Chondrocyte (in vitro differentiated cells): ENCODE results near the gene PLAAT4. TPM values are rescaled to one million over a fixed set of nuclear protein-coding genes. Genes with fewer than 3 reads are reported as not detected.

Source experiments
- DNase-seq: peaks from one replicate; pipeline ENCODE4 v3.0.0; 2021; ENCODE audit warnings: mixed read lengths, low spot score
- H3K27ac Mint-ChIP-seq: one replicate; pipeline ENCODE4 v1.8.0; 2021; ENCODE audit warnings: mild to moderate bottlenecking, moderate library complexity, mixed read lengths; ENCODE audit not compliant: unreplicated experiment
- H3K27me3 Mint-ChIP-seq: 2 replicates; pipeline ENCODE4 v1.8.0; 2021; ENCODE audit warnings: low read depth, mixed read lengths
- H3K36me3 Mint-ChIP-seq: 2 replicates; pipeline ENCODE4 v1.8.0; 2021; ENCODE audit warnings: low read depth, mixed read lengths
- H3K4me1 Mint-ChIP-seq: 2 replicates; pipeline ENCODE4 v1.8.0; 2021; ENCODE audit warnings: low read depth, mild to moderate bottlenecking, mixed read lengths
- H3K4me3 Mint-ChIP-seq: one replicate; pipeline ENCODE4 v1.8.0; 2021; ENCODE audit warnings: mild to moderate bottlenecking, moderate library complexity, mixed read lengths; ENCODE audit not compliant: unreplicated experiment
- H3K9me3 Mint-ChIP-seq: 2 replicates; pipeline ENCODE4 v1.8.0; 2021; ENCODE audit warnings: low read depth, mixed read lengths
- CTCF ChIP-seq: fragments of 200-600 bp; sonication (generic); IDR thresholded peaks from 2 replicates; pipeline ENCODE4 v1.5.0; 2021; ENCODE audit warnings: antibody characterized with exemption, mild to moderate bottlenecking, moderate library complexity
- total RNA-seq: library from RNA; stranded (reverse); gene quantifications from 3 replicates; pipeline ENCODE4 v1.2.1, GENCODE V29; 2021

Gene PLAAT4
- total RNA-seq, 1 donor from 2014 or later, result 1.8 TPM

- Mint-ChIP-seq H3K27ac (no peak overlapping the region), H3K27me3 (peaks cover 52% of the 10 kb centered on the region), H3K36me3 (peaks cover 2% of the 10 kb centered on the region), H3K4me3 (peak overlapping the region; percentile 33), H3K4me1 (peaks cover 17% of the 10 kb centered on the region), H3K9me3 (no peaks in the 10 kb centered on the region)
- TF ChIP-seq CTCF, result no peak
- DNase-seq, result no peak
Observed at GRCh38 chr11:63491636-63492372, 44.8 kb upstream of the PLAAT4 start.

- DNase-seq, result no peak
- no peak overlapping the region for H3K27ac Mint-ChIP-seq
- no peak for TF ChIP-seq CTCF
- peaks cover 54% of the 10 kb centered on the region for H3K27me3 Mint-ChIP-seq
- peaks cover 6% of the 10 kb centered on the region for H3K9me3 Mint-ChIP-seq
- H3K36me3 Mint-ChIP-seq, result peaks cover 2% of the 10 kb centered on the region
- no peak overlapping the region for H3K4me3 Mint-ChIP-seq
- peaks cover 17% of the 10 kb centered on the region for H3K4me1 Mint-ChIP-seq
Observed at GRCh38 chr11:63492441-63492840, 44.2 kb upstream of the PLAAT4 start.

GRCh38 chr11:63493127-63493526 is 43.5 kb upstream of the PLAAT4 start:
- peaks cover 17% of the 10 kb centered on the region for H3K4me1 Mint-ChIP-seq
- DNase-seq, result no peak
- TF ChIP-seq CTCF, result no peak
- H3K4me3 Mint-ChIP-seq, result no peak overlapping the region
- H3K9me3 Mint-ChIP-seq, result peaks cover 12% of the 10 kb centered on the region
- H3K27ac Mint-ChIP-seq, result no peak overlapping the region
- peaks cover 54% of the 10 kb centered on the region for H3K27me3 Mint-ChIP-seq
- H3K36me3 Mint-ChIP-seq, result peaks cover 4% of the 10 kb centered on the region

- Mint-ChIP-seq H3K4me3 (no peak overlapping the region), H3K36me3 (peaks cover 7% of the 10 kb centered on the region), H3K27ac (no peak overlapping the region), H3K9me3 (peaks cover 24% of the 10 kb centered on the region), H3K27me3 (peaks cover 57% of the 10 kb centered on the region), H3K4me1 (peaks cover 17% of the 10 kb centered on the region)
- no peak for TF ChIP-seq CTCF
- DNase-seq, result no peak
Observed at GRCh38 chr11:63494975-63495374, 41.6 kb upstream of the PLAAT4 start.

- H3K9me3 Mint-ChIP-seq, result peaks cover 32% of the 10 kb centered on the region
Observed at GRCh38 chr11:63499874-63500273, 36.7 kb upstream of the PLAAT4 start.

More at GRCh38 chr11:63499874-63500273, 36.7 kb upstream of the PLAAT4 start:
- Mint-ChIP-seq H3K27ac (no peak overlapping the region), H3K36me3 (peaks cover 12% of the 10 kb centered on the region), H3K27me3 (peaks cover 31% of the 10 kb centered on the region), H3K4me1 (no peaks in the 10 kb centered on the region), H3K4me3 (no peak overlapping the region)
- no peak for TF ChIP-seq CTCF
- DNase-seq, result no peak
